HG03521 (cell line): ENCODE measurements around the gene ARMC3.

Source experiments
- ATAC-seq: cut with Tn5 transposase; IDR thresholded peaks from one replicate; pipeline ENCODE4 v1.9.1; 2021; ENCODE audit warnings: mild to moderate bottlenecking, moderate library complexity; ENCODE audit not compliant: unreplicated experiment

ARMC3 gene

DNA sequence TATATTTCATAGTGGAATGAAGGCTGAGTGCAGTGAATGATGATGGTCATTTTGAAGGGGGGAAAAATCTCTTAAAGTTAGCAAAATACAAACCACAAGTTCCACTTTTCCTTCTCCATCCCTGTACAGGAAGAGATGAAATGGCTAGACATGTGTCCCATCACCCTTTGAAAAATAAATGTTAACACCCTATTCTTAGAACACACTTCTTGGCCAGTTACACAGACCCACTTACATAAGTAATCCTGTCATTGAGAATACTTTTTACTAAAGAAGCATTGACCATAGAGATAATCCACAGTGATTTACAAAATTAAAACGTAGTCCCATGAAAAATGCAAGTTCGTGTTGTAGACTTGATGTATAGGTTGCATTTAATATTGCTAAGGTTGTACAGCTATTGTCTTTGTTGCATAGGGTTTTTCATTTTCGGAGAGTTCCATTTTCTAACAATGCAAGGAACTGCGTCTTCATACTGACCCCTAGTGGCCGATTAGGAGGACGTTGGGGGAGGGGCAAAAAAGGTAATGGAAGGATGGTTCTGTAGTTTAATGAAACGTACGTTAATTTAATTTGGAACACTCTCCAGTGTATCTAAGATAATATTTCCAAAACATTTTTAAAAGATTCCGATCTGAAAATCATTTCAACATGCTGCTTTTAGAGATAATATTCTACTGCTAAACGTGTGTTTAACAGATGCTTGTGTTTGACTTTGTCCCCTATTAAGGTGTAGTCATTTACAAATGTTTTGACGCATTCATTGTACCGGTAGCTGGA is 60.9 kb downstream of the ARMC3 start:
- ATAC-seq: no peak

DNA sequence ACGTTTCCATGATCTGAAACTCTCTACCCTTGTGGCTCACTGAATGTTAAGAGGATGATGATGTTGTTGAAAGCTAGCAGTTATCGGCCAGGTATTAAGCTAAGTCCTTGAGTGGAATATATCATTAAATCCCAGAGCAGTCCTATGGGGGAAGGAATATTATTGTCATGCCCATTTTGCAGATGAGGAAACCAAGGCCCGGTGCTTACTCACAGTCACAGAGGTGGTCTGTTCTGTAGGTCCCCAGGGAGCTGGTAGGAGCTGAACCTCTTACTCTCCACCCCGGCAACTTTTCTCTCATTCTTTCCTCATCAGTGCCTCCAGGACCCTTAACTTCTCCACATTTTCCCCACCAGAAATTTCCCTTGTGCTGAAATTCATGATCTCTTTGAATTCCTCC is 62.6 kb downstream of the ARMC3 start:
- ATAC-seq: no peak

DNA sequence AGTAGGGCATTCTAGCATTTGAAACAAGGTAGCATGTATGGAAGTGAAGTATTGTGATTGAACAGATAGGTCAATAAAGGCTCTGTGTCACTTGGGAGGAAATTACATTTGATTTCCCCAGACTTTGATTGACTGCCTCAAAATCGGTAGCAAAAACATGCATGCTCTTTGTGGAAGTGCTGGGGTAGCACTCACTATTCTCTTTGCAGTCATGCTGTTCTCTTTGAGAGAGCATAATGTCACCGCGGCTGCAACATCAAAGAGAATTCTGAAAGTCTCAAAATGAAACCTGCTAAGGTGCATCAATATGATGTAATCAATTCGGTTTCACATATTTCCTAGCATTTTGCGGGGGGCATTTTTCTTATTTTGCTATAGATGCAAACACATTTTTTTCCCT is 64.2 kb downstream of the ARMC3 start:
- ATAC-seq: no peak

DNA sequence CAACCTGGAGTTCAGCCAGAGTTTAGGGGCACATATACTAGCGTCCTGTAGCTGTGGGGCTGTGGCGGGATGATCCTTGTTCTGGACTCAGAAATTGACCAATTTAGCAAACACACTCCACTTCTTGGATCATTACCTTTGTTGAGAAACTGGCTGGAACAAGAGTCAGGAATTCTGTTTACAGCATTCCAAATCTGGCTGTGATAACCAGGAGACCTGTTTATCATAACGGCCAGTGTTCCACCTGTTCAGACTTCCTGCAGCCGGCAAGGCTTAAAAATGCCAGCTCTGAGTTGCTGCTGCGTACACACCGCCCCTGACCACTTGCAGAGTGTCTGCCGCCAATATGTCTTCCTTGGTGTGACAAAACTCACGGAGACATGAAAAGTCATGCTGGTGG is 64.8 kb downstream of the ARMC3 start:
- no peak for ATAC-seq

DNA sequence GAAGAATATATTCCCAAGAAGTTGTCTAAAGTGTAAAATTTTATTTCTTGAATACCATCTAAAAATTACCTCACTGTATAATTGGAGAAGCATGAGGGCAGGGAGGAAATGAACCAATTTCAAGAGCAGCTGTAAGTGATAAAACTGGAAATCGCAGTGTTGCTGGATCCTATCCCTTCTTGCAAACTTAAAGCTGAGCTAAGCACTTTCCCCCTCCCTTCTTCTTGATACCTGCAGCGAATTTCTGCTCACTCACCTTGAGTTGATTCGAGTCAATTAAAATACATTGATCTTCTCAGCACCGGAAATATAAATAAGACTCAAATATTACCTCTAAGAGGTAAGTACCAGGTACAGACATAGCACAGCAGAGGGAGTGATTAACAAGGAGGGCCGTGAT is 65.5 kb downstream of the ARMC3 start:
- ATAC-seq: no peak

DNA sequence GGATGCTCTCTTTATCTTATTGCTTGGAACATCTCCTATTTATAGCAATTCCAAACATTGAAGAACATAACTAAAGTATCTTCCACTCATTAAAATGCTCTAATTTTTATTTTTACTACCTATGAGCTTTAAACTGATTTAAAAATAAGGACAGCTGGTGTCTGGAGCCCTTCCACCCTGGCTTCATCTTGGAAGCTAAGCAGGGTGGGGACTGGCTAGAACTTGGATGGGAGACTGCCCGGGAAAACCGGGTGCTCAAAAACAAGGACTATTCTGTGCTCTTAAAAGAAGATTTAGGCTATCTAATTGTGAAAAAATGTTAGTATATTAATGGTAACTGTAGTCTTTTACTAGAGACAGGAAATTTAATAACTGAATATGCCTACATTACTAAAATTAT is 69.2 kb downstream of the ARMC3 start:
- ATAC-seq: no peak

DNA sequence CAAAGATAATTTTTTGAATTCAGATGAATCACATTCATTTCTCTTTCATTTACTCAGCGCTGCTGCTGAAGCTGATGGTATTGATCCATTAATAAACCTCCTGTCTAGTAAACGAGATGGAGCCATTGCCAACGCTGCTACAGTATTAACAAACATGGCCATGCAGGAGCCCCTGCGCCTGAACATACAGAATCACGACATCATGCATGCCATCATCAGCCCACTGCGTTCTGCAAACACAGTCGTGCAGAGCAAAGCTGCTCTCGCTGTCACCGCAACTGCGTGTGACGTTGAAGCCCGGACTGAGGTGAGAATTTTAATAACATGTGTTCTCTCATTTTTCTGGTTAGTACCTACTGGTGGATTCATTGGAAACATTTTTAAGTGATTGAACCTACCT is 70.2 kb downstream of the ARMC3 start:
- ATAC-seq: no peak

DNA sequence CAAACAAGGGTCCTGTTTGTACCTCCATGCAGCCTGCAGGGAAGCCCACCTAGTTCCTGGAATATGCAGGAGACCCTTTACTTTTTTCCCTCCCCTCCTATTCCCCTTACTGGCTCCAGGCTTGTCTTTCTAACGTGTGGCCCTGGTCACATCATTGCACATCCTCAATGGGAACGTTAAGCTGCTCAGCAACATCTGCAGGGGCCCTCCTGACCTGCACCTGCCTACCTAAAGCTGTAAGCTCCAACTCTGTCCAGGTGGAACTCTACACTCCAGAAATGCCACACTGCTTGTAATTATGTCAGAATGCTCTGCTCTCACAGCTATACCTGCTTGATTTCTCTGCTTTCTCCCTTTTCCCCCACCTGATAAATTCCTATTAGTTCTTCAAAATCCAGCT is 72.1 kb downstream of the ARMC3 start:
- no peak for ATAC-seq

DNA sequence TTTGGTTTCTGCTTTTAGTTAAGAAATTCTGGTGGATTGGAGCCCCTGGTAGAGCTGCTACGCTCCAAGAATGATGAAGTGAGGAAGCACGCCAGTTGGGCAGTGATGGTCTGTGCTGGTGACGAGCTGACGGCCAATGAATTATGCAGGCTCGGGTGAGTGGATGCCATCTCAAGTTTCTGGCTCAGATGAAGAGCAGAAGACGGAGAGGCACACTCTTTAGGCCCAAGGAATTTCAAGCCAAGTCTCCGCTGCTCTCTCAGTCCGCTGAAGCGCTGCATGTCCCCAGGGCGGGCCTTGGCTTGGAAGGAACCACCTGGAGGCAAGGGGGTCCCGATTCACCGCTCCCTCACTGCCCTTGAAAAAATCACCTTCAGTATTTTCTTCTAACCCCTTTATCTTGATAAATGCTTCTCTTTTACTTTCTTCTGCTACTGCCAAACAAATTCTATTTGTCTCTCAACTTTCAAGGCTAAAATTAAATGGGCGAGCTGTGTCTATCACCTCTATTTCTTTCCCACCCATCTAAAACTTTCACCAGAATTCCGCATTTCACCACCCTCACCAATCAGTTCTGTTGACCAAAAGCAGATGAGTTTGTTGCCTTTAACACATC is 74.2 kb downstream of the ARMC3 start:
- ATAC-seq: no peak

DNA sequence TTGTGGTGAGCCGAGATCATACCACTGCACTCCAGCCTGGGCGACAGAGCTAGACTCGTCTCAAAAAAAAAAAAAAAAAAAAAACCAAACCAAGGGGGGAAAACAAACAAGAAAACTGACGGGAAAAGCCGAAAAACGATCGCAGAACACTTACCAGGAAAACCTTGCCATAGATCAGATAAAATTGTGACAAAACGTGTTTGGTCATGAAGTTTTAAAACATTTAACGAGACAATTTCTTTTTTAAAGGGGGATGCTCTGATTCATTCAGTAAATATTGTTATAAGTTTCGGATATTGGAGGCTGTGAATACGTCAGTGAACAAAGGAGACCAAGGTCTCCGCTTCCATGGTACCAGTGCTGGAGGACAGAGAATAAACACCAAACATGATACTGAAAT is 77.3 kb downstream of the ARMC3 start:
- no peak for ATAC-seq

DNA sequence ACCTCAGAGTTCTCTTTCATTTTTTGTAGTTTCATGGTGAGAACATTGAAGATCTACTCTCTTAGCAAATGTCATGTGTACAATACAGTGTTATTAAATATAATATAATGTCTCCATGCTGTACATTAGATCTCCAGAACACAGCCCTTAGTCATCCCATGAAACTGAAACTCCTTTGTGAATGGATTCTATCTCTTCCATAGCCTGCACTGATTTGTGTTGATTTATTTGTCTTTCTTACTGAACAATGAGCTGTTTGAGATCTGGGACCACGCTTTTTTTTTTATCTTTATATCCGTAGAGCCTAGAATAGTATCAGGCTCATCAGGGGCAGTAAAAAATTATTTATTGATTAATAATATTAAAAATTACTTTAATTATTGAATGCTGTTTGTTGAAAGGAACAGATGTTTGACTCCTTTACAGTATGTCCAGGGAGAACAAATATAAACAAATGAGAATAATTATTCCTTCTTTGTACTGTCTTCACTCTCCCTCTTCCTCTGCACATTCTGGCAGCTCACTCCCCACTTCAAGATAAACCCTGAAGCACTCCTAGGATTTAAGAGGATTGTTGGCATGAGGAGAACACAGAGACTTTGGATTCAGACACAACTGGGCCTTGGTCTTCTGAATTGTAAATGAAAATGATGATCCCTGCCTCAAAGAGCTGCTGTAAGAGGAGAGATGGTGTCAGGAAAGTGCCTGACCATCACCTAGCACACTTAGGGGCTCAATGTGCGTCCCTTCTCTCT is 85.9 kb downstream of the ARMC3 start:
- no peak for ATAC-seq

DNA sequence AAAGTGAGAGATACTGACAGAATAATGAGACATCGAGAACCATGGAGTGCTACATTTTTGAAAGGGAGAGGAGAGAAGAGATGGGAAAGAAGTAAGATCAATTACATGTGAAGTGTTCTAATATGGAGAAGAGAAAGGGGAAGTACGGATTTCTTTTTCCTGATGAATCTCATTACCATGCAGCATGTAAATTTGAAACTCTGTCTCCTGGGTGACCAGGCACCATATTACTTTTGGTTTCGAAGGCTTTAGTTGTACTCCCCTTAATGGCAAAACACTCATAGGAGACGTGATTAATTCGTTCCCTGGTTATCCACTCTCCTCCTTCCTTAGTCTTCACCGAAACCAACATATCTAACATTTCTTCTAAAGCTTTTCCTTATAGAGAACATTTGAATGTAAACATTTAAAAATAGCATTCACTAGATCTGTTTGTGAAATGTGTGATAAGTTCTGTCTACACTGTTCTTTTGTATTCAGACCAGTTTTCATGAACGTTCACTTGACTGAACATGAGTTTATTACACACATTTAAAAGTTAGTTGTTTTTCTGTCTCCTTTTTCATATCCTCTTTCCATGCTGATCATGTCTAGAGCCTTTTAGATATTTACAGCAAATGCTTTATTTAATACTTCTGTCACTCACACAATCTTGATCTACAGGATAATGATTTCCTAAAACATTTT is 87.3 kb downstream of the ARMC3 start:
- ATAC-seq: no peak

DNA sequence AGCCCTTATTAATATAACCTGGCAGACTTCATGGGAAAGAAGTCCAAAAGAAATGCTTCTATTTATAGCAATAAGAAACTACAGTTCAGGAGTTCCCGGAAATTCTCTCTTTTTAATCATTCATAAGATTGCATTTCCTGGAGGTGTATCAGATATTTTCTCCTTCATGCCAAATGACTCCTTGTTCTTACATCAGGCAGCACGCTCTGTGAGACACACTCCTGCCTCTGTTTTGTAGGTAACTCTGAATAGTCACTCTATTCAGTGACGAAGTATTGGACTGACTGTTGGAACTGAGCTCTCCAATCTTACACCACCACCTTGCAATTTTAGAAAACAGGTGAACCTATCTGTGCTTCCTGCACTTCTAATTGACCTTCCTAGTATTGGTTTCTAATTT is 88.8 kb downstream of the ARMC3 start:
- no peak for ATAC-seq

DNA sequence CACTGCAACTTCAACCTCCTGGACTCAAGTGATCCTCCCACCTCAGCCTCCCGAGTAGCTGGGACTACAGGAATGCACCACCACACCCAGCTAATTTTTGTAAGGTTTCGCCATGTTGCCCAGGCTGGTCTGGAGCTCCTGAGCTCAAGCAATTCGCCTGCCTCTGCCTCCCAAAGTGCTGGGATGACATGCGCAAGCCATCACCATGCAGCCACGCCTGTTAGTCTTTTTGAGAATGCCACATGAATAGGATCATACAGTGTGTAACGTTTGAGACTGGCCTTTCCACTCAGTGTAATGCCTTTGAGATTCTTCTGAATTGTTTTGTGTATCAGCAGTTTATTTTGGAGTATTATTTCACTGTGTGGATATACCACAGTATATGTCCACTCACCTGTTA is 91.8 kb downstream of the ARMC3 start:
- no peak for ATAC-seq

DNA sequence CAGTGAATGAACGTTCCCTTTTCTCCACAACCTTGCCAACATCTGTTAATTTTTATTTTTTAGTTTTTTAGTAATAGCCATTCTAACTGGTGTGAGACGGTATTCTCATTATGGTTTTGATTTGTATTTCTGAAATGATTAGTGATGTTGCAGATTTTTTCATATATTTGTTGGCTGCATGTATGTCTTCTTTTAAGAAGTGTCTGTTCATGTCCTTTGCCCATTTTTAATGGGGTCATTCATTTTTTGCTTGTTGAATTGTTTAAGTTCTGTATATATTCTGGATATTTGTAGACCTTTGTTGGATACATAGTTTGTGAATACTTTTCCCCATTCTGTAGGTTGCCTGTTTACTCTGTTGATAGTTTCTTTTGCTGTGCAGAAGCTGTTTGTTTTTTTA is 93.6 kb downstream of the ARMC3 start:
- no peak for ATAC-seq

DNA sequence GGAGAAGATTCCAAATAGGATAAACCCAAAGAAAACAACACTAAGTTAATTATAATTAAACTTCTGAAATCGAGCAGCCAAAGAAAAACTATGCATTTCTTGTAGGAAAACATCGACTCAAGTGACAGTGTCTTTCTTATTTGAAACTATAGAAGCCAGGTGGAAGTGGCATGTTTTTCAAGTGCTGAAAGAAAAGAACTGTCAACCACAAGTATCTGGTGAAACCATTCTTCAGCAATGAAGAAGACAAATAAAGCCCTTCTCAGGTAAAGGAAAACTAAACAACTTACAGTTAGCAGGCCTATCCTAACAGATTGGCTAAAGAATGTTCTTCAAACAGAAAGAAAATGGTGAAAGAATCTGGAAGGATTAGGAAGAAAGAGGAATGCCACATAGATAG is 96.1 kb downstream of the ARMC3 start:
- ATAC-seq: no peak

DNA sequence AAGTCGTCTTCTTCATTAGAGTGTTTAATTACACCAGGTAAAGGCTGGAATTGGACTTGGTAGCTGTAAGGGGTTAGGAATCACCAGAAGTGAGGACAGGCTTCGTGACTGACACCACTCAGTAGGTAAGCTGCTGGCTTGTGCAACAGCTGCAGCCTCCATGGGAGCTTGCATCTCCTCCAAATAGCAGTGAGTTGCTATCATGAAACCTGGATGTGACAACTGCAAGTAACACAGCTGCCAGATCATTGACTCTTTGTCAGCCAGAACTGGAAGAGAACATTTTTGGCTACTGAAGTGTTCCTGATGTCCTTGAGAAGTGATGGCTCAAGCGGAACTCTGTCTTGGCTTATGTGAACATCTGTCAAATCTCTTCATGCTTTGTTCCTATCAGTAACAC is 103.5 kb downstream of the ARMC3 start:
- ATAC-seq: no peak

DNA sequence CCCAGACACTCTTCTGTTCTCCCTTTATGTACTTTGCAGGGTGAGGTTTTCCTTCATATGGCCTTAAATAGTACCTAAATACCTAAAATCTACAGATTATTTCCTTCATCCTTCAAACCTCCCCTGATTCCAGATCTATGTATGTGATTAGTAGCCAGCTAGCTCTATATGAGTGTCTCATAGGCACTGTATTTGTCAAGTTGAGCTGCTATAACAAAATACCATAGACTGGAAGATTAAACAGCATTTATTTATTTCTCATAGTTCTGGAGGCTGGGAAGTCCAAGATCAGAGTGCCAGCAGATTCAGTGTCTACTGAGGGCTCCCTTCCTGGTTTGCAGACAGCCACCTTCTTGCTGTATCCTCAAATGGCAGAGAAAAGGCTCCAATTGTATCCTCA is 106.9 kb downstream of the ARMC3 start:
- ATAC-seq: no peak

DNA sequence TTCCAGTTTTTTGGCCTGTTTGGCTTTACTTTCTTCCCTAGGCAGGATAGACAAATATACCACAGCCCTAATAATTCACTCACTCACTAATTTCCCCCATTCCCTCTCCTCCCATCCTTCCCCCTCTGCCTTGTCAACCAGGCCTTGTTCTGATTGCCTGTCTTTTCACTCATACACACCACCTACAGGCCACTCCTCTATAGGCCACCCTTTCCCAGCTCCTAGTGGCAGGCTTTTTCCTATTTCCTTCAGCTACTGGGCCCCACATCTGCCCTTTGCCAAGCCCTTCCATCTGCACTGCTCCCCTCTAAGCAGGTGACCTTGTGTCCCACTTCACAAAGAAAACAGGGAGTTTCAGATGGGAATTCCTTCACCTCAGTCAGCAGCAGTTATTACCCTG is 107.7 kb downstream of the ARMC3 start:
- ATAC-seq: no peak

DNA sequence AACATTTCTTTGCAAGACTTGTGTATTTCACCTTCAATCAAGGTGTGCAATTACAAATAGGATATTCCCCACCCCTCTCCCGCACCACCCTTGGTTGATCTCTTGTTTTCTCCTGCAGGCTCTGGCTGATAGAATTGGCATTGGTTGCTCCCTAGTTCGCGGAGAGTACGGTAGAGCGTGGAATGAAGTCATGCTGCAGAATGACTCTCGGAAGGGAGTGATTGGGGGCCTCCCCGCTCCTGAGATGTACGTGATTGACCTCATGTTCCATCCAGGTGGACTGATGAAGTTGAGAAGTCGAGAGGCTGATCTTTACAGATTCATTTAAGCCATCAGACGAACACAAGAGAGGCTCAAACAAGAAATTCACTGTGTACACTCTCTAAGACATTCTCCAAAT is 109.3 kb downstream of the ARMC3 start:
- no peak for ATAC-seq

DNA sequence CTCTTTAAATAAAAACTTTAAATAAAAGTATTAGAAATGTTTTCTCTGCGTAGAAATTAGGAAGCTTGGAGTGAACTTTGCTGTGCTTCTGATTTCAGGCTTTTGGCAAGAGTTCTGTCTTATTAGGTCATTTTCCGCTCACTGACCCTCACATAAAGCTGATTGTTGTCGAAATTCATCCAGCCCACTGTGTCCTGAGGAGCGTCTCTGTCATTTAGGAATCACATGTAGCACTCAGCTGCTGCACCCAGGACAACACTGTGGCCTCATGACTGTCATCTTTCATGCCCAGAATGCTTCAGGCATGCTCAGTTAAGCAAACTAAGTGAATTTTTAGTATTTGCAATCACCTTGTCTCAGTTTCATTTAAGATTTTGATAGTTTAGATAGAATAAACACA is 109.7 kb downstream of the ARMC3 start:
- no peak for ATAC-seq

DNA sequence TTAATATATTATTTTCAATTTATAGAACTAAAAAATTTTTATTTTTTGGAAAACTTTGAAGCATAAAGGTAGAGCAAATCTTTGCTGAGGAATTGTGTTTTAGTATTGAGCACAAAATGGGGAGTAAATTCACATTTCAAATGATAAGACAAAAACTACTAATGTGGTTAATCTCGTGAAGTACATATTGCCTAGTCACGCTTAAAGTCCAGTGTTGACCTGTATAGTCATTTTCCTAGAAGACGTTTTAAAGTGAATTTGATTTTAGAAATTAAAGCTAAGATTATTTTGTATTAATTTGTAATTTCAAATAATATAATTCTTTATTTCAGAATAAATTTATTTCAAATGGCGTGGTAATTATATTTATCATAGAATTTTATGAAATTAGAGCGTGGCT is 110.3 kb downstream of the ARMC3 start:
- ATAC-seq: no peak
